Hindlimb muscle (tissue), 1 donor: ENCODE results near the gene CLIP4. TPM values are rescaled to one million over a fixed set of nuclear protein-coding genes. Genes with fewer than 3 reads are reported as not detected.
"Not testable (repeated sequence)": the region's sequence is repeated elsewhere in the genome, so short reads cannot be mapped to it uniquely, and the experiment has no call there.

Experiments used
- DNase-seq: peaks from one replicate; pipeline ENCODE4 v3.0.0-alpha.2; 2013
- polyA plus RNA-seq: library from polyadenylated mRNA; unstranded; fragments of 120-200 nt; gene quantifications from one replicate; pipeline ENCODE4 v1.2.1, GENCODE V29; 2013; ENCODE audit not compliant: insufficient read length

The CLIP4 gene
- polyA plus RNA-seq, 1 donor, result 16.6 TPM

DNA sequence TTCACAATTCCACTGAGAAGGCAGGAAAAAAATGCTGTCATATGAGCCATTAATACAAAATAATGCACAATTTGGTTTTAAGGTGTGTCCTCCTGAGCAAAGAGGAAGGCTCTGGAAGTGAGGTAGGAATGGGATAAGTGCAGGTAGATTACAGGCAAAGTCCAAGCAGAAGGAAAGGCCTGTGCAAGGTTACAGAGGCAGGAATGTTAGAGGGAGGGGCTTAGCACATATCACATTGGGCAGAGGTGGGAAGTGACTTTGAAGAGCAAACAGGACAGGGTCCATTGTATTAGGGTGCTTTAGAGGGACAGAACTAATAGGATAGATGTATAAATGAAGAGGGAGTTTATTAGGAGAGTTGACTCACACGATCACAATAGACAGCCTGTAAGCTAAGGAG is 14.7 kb upstream of the CLIP4 start:
- DNase-seq, result no peak

DNA sequence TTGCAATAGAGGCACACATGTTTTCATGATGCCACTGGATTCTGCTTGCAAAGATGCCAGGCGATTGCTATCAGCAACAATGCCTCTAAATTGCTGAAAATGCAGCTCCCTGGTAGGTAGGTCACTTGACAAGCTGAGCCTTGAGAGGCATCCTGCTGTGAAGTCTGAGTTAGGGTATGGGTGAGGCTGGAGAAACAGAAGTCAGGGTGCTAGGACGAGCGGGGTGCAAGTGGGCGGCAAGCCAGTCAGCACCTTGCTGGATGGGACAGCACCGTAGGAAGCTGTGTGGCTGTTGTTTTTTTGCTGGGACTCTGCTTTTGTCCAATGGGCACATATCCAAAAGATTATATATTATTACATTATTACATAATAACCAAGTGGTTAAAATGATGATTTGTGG is 10.5 kb upstream of the CLIP4 start:
- DNase-seq, result no peak

DNA sequence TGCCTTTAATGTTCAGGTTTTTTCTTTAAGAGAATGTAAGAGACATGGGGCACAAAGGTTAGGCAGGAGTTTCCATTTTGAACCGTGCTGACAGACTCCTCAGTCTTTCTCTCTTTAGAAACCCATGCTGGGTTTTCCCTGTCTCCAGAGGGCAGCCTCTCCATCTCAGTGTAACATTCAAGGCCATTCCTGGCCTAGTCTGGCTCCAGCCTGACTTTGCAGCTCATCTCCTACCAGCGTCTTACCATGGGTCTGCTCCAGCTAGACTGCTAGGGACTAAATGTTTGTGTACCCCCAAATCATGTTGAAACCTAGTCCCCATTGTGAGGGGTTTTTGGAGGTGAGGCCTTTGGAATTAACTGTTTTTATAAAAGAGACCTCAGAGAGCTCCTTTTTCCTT is 9.8 kb upstream of the CLIP4 start:
- DNase-seq, result no peak

DNA sequence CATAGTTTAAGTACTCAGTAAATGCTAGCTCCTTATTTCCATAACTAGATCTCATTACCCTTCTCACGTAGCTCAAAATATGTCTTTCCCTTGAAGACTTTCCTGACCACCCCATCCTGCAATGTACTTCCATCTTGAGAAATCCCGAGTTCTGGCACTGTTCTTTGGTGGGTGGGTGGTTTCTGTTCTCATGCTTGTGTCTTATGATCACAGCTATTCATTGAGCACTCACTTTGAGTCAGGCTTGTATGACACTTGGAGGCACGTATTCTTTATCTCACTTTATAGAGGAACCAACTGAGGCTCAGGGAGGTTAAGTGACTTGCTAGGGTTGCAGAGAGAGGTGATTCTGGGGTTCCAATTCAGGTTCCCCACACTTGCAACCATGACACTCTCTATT is 9.0 kb upstream of the CLIP4 start:
- no peak for DNase-seq

DNA sequence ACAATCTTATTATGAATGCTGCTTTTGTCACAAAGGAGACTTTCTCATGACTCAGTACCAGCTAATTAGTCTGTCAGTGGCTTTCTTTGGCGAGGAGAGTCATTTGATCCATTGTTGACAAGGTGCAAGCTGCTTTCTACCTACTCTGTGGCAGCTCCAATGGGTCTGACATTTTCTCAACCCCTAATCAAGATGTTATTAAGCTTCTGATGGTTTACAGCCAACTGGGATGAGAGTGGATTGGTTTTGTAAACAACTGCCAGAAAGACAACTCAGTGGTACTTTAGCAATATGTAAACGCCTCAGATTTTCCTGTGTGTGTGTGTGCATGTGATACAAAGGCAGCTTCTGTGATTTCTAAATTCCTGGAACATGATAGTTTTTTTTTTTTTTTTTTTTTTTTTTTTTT is 8.2 kb upstream of the CLIP4 start:
- DNase-seq, result no peak

DNA sequence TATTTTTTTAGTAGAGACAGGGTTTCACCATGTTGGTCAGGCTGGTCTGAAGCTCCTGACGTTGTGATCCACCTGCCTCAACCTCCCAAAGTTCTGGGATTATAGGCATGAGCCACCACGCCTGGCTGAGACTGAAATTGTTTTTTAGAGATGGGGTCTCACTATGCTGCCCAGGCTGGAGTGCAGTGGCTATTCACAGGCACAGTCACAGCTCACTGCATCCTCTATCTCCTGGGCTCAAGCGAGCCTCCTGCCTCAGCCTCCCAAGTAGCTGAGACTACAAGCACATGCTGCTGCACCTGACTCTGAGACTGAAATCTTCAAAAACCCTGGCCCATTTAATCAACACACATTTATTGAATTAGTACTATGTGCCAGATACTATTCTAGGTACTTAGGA is 7.7 kb upstream of the CLIP4 start:
- DNase-seq, result not testable (repeated sequence)

DNA sequence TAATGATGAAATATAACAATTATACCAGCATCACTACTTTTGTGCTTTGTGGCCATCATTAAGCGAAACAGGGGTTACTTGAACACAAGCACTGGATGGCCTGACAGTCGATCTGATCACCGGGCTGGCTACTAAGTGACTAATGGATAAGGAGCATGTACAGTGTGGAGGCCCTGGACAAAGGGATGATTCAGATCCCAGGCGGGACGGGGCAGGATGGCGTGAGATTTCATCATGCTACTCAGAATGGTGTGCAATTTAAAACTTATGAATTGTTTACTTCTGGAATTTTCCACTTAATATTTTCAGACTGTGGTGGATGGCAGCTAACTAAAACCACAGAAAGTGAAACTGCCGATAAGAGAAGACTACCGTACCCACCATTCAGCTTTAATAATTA is 7.0 kb upstream of the CLIP4 start:
- DNase-seq, result no peak

DNA sequence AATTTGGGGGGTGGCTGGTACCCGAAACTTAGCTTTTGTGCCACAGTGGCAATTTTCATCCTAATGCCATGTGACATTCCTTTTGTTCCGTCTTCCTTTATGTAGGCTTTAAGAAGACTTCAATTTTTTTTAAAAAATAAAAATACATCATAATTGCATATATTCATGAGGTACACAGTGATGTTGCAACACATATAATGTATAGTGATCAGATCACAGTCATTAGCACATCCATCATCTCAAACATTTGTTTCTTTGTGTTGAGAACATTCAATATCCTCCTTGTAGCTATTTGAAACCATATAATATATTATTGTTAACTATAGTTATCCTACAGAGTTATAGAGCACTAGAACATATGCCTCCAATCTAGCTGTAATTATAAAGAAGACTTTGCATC is 6.0 kb upstream of the CLIP4 start:
- no peak for DNase-seq

DNA sequence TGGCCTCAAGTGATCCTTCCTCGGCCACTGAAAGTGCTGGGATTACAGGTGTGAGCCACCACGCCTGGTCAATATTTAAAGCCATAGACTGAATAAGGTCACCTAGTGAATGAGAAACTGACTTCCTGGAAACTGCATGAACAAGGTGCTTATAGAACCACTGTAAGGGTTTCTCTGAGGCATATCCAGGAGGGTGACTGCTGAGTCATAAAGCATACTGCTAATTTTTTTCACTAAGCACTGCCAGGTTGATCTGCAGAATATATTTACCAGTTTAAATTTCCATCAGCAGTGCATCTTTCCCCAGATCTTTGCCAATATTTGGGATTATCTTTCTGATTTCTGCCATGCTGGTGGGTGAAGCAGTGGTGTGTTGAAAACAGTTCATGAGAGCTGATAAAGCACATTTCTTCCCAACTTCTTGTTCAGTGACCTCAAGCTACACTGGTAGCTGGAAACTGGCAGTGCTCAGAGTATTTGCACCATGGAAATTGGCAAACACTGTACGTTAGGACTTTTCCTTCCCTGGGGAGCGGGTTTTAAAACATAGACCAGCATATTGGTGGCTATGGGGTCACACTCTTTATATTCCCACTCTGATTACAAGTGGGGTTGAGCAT is 4.2 kb upstream of the CLIP4 start:
- DNase-seq, result no peak

DNA sequence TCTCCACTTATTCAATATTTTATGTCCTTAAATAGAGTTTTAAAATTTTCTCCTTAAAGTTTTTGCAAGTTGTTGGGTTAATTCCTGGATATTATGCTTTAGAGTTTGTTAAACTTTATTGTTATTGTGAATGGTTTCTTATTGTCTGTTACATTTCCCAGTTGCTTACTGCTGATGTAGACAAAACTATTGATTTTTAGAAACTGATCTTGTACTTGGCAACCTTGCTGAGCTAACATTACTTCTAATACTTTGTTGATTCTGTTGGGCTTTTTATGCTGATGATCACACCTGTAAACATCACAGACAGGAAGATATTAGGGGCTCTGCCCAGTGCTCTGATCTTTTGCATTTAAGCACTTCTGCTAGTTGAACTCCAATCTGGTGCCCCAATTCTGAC is 2.8 kb upstream of the CLIP4 start:
- no peak for DNase-seq

DNA sequence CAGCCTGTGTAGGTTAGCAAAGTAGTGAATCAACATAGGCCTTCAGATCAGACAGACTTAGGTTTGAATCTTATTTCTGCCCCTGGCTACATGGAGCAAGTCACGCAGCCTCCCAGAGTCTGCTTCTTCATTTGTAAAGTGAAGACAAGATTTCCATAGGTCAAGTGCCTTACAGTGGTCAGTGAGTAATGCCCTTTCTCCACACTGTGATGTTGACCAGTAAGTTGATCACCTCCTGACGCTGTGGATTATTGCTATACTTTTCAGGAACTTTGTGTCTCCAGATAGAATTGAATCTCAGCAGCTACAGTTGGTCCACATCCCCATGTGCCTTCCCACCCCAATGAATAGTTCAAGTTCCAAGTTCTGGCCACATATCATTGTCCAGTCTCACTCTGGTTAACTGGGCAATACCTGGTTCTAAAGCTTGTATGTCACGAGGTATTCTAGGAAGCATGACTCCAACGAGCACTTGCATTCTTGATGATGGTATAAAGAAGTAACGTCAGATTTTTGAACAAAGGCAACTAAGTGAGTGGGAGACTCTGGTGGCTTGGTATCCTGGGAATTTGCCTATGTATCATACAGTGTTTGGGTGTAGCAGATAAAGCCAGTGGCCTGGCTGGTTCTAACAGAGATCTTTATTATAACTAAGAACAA is 2.1 kb upstream of the CLIP4 start:
- DNase-seq, result no peak

DNA sequence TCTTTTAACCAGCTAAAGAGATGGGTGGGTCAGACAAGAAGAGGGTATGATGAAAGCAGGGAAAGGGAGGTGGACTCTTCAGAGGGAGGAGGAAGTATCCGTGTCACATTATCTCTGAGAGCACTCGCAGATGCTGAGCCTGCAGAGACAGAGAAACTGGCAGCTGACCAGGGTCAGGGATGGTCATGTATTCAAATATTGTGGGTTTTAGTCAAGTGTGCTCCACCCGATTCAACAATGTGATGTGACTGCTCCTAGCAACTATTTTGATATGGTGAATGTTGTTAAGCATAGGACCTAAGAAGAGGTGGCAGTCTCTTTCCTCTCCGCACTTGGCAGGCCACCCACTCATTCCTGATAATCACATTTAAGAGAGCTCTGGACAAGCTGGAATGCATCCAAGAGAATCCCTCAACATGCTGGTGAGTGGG is 1.3 kb upstream of the CLIP4 start:
- DNase-seq, result no peak

DNA sequence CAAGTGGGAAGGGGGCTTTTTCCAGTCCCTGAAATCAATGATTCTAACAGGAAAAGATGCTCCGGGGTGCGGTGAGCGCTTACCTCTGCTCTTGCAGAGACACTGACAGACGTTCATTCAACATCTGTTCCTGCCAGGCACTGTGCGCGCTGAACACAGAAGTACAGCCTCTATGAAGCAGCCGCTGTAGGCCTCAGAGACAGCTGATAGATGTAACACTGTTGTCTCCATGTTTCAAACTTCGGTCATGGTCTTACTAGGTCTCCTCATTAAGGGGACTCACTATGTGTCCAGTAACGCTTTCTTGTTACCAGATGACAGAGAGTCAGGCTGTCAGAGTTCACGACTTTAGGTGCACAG is 649 bp upstream of the CLIP4 start:
- DNase-seq, result peak; percentile 10

DNA sequence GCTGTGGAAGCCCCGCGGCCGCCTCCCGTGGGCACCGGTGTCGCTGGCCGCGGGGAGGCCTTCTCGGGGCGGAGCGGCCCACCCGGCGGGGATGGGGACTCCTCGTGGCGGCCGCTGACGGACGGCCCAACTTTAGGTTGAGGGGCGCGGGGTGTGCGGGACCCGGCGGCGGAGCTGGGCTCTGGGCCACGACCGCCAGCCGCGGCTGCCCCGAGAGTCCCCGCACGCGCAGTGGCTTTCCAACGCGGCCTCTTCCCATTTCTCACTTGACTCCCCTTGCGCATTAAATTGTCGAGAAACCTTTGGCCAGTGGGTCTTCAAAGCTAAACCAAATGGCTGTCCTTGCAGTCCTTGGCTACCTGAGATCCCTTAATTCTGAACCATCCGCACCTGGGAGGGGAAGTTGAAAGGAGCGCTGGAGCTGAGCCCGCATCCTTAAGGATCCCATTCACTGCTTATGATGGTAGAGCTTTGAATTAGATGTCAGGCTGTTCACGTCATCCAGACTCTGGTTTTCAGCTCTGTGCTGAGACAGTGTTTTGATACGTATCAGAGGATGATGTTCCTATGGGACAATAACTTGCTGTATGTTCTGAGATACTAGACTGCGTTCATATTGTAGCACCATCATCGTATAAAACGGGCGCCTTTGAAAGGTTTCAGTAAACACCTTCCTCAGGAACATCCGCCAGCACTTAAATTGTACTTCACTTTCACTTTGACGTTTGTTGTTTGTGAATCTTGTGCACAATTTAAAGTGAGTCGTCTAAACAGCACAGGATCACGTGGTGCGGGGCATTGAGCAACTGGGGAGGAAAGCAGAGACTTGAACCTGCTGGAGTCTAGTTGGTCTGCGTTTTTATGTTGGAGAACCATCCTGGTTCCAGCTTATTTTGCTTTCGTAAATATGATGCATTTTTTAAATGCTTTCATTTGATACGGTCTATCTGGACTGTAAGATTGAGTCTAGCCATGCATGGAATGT is 874 bp downstream of the CLIP4 start:
- DNase-seq, result peak; percentile 26

DNA sequence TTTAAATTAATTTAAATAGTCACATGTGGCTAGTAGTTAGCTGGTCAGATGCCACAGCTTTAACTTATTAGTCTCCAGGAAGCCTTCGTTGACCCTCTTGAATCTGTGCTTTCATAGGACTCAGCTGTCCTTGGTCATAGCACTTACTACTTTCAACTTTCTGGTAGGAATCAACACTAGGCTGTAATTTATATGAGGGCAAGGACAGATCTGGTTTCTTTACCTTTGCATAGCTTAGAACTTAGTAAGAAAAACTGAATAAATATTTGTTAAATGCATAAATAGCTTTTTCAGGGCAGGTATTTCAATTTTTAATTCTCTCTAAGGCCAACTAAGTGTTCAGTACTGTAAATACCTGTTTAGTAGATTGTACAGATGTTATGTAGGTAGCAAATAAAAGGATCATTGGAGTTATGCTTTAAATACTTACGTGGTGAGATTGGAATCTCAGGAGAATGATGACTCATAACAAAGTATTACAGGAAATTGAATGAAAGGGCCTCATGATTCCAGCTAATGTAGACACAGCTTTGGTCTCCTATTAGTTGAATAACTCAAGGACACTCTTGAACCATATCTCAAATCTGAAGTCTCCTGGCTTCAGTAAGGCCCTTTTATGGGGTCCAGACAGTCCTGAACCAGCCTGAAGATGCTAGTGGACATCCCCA is 2.6 kb downstream of the CLIP4 start:
- no peak for DNase-seq

DNA sequence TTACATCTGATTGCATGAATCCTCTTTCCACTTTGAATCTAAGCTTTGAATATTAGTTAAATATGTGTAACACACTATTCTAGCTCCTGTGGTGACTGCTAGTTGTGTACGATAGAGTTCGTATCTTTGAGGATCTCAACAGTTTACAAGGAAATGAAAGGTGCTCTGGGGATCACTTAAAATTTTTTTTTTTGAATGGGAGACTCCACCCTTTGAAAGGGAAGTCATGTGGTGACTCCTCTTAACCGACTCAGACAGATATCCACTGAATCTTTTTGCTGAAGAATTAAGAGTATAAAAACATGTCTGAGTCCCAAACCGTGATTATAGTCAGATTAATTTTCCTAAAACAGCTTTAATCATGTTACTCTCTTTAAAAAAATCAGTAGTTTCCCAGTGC is 4.0 kb downstream of the CLIP4 start:
- DNase-seq, result no peak

DNA sequence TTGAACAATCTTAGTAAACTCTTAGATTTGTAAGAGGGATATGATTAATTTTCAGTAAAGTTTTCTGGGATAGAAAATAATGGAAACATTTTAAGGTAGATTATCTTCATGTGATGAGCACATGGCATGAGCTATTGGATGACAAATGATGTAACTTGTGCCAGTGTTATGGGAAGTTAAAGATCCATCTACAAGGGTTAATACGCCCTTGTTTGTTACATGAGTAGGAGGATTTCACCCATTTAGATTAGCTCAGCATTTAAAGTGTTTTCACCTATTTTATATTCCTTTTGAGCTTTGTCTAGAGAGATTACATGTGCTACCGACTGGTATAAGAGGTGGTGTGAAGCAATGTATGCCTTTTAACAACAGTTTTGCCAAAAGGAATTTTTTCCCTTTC is 5.6 kb downstream of the CLIP4 start:
- no peak for DNase-seq

DNA sequence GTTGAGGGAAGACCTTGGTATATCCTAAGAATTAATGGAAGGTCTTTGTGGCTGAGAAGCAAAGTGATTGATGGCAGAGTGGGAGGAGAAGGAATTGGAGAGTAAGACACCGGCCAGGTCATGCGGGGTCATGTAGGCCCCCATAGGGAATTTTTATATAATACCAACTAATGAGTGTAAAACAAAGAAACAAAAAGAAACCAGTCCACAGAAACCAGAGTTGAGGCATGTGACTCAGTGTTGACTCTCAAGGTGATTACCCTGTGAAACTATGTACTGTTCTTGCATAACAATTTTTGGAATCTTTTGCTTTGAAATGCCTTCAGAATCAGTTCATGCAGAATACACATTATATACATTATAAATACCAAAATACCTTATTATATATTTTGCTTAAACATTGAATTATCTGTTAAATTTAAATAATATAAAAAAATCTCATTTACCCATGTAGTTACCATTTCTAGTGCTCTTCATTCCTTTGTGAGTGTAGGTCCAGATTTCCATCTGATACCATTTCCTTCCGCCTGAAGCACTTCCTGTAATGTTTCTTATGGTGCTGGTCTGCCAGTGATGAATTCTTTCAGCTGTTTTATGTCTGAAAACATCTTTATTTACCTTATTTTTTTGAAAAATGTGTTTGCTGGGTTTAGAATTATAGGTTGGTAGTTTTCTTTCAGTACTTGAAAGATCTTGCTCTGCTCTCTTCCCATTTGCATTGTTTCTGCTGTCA is 8.6 kb downstream of the CLIP4 start:
- DNase-seq, result no peak

DNA sequence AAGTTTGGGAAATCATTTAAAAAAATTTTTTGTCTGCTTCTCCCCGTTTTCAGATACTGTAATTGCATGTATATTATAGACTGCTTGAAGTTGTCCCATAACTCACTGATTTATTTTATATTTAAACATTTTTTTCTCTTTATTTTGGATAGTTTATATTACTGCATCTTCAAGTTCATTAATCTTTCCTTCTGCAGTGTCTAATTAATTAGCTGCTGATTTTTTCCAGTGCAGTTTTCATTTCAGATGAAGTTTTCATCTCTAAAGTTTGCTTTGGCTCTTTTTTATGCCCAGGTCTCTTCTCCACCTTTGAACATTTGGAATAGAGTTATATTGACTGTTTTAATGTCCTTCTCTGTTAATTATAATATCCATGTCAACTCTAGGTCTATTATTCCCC is 9.3 kb downstream of the CLIP4 start:
- no peak for DNase-seq

DNA sequence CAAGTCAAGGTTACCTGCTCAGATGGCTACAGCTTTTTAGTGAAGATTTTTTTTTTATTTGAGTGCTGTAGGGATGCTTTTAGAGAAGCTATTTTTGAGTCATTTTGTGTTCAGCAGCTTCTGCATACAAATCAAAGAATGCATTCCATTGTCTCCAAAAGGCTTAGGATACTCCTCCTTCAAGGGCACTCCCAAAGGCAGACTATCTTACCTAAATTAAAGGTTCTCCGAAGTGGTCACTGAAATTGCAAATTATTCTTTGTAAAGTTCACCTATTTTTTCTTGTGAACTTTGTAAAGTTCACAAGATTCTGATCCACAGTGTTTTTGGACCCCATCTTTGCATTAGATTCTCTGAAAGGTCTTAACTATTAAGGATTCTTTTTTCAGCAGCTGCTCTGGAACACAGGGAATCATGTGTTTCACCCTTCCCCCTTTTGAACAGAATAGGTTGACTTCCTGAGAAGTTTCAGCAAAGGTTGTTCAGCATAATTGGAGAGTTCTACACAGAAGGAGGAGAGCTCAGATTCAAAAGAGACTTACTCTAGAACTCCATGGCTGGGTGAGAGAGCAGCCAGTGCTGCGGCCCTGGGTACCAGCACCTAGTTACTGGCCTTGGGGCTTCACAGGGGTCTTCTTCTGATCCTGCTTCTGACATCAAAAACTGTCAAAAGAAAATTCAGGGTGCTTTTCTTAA is 14.5 kb downstream of the CLIP4 start:
- no peak for DNase-seq

DNA sequence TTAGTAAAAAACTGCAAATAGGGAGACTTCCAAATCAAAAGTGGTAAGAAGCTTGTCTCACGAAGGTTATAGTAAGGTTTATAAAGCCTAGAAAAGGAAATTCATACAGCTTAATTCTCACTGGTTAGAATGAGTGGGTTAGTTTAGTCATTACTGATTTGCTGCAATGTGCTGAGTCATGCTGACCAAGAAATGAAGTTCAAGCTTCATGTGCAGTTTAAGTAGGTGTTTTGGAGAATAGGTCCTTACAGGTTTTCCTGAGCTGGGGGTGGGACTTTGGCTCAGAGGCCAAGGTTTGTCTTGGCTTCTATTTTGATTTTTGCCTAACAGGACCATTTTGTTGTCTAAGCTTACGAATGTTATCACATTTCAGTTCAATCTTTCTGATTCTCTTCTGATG is 15.1 kb downstream of the CLIP4 start:
- DNase-seq, result no peak

DNA sequence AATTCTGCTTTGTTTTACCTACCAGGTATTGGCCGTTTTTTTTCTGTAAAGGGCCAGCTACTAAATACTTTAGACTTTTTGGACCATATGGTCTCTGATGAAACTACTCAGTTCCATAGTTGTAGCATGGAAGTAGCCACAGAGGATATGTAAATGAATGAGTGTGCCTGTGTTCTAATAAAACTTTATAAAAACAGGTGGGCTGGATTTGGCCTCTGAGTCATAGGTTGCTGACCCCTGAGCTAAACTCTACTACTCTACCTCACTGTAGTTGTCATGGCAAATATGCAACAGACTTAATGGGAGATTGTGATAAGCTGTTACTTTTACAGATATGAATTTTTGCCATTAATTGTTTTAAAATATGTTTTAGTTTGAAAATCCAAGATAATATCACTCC is 19.7 kb downstream of the CLIP4 start:
- DNase-seq, result no peak
